SK-N-MC (cell line): ENCODE results near the gene LRCH2.

Experiments
- EZH2 ChIP-seq: fragments of 200-600 bp; sonication (generic); IDR thresholded peaks from one replicate; pipeline ENCODE4 v1.6.1; 2017; ENCODE audit warnings: antibody characterized with exemption
- FOXP2 ChIP-seq: optimal IDR thresholded peaks from 2 replicates; pipeline ENCODE3; 2011; ENCODE audit warnings: mild to moderate bottlenecking, moderate library complexity; ENCODE audit not compliant: insufficient read depth; ENCODE audit errors: extremely low read length, control extremely low read depth
- POLR2AphosphoS5 ChIP-seq: IDR thresholded peaks from 2 replicates; pipeline ENCODE4 v1.6.1; 2012; ENCODE audit warnings: mild to moderate bottlenecking, low read depth, low read length, borderline replicate concordance

GRCh38 chrX:115237056-115237455, 3.2 kb upstream of the LRCH2 start:
- TF ChIP-seq POLR2AphosphoS5 = no peak
- TF ChIP-seq FOXP2 = no peak
- TF ChIP-seq EZH2 = no peak
